Limb (tissue), 2 donors: ENCODE results near the gene BRDT.

ENCODE experiments used
- DNase-seq, 2 donors: peaks; one replicate each; pipeline ENCODE4 v3.0.0-alpha.2; 2016; ENCODE audit errors: extremely low spot score in 2 of 2

Gene BRDT

GRCh38 chr1:91949356-91949699 is at the start of gene BRDT:
BRDT (plus strand) TSS chr1:91949401; CDS start chr1:91962755, 13,354 bp downstream.
- no peak for DNase-seq

GRCh38 chr1:91900562-91900961 is 48.6 kb upstream of the BRDT start:
- no peak for DNase-seq

GRCh38 chr1:91901231-91901630 is 48.0 kb upstream of the BRDT start:
- DNase-seq: no peak

GRCh38 chr1:91912266-91912665 is 36.9 kb upstream of the BRDT start:
- no peak for DNase-seq

GRCh38 chr1:91913018-91913417 is 36.2 kb upstream of the BRDT start:
- no peak for DNase-seq

- DNase-seq: no peak
These were observed 33.2 kb upstream of the BRDT start for GRCh38 chr1:91916046-91916445.

- DNase-seq: no peak
These were observed 32.3 kb upstream of the BRDT start for GRCh38 chr1:91916811-91917460.

GRCh38 chr1:91919962-91920361 is 29.2 kb upstream of the BRDT start:
- DNase-seq: no peak

- DNase-seq: no peak
These were observed 25.1 kb upstream of the BRDT start for GRCh38 chr1:91924146-91924545.

- DNase-seq: no peak
These were observed 23.4 kb upstream of the BRDT start for GRCh38 chr1:91925644-91926435.

GRCh38 chr1:91928026-91928425 is 21.2 kb upstream of the BRDT start:
- DNase-seq: no peak

- DNase-seq: no peak
These were observed 20.0 kb upstream of the BRDT start for GRCh38 chr1:91929250-91929649.

- no peak for DNase-seq
These were observed 11.6 kb upstream of the BRDT start for GRCh38 chr1:91937613-91938012.

- no peak for DNase-seq
These were observed 8.7 kb upstream of the BRDT start for GRCh38 chr1:91940496-91940895.

GRCh38 chr1:91944087-91944486 is 5.1 kb upstream of the BRDT start:
- DNase-seq: no peak

GRCh38 chr1:91948097-91948496 is 1.1 kb upstream of the BRDT start:
- DNase-seq: no peak

- DNase-seq: peak in 1 of 2 donors; percentile 15
These were observed 473 bp upstream of the BRDT start for GRCh38 chr1:91948501-91949355.

- no peak for DNase-seq
These were observed 3.0 kb downstream of the BRDT start for GRCh38 chr1:91952187-91952586.

GRCh38 chr1:91958926-91959325 is 9.7 kb downstream of the BRDT start:
- no peak for DNase-seq

GRCh38 chr1:91968334-91968733 is 19.1 kb downstream of the BRDT start:
- DNase-seq: no peak

- DNase-seq: no peak
These were observed 30.2 kb downstream of the BRDT start for GRCh38 chr1:91979383-91979782.

GRCh38 chr1:91980663-91981062 is 31.5 kb downstream of the BRDT start:
- DNase-seq: no peak
